Eye (tissue), 1 donor: Measurements from ENCODE around the gene DNA2.
A peak's percentile ranks its signal among the peaks of the same experiment; 100 is the strongest.
"Not testable (repeated sequence)": the region's sequence is repeated elsewhere in the genome, so short reads cannot be mapped to it uniquely, and the experiment has no call there.

Experiments used
- DNase-seq: peaks from one replicate; pipeline ENCODE4 v3.0.0-alpha.2; 2015

Gene DNA2, protein sequence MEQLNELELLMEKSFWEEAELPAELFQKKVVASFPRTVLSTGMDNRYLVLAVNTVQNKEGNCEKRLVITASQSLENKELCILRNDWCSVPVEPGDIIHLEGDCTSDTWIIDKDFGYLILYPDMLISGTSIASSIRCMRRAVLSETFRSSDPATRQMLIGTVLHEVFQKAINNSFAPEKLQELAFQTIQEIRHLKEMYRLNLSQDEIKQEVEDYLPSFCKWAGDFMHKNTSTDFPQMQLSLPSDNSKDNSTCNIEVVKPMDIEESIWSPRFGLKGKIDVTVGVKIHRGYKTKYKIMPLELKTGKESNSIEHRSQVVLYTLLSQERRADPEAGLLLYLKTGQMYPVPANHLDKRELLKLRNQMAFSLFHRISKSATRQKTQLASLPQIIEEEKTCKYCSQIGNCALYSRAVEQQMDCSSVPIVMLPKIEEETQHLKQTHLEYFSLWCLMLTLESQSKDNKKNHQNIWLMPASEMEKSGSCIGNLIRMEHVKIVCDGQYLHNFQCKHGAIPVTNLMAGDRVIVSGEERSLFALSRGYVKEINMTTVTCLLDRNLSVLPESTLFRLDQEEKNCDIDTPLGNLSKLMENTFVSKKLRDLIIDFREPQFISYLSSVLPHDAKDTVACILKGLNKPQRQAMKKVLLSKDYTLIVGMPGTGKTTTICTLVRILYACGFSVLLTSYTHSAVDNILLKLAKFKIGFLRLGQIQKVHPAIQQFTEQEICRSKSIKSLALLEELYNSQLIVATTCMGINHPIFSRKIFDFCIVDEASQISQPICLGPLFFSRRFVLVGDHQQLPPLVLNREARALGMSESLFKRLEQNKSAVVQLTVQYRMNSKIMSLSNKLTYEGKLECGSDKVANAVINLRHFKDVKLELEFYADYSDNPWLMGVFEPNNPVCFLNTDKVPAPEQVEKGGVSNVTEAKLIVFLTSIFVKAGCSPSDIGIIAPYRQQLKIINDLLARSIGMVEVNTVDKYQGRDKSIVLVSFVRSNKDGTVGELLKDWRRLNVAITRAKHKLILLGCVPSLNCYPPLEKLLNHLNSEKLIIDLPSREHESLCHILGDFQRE

GRCh38 chr10:68471586-68472408 is at the start of gene DNA2:
Gene DNA2, minus strand, starts transcription at chr10:68471973. Its CDS starts 109 bp downstream, at chr10:68471864.
- peak; percentile 92 for DNase-seq

- DNase-seq = not testable (repeated sequence)
Observed at GRCh38 chr10:68518609-68519008, 46.8 kb upstream of the DNA2 start.

DNA sequence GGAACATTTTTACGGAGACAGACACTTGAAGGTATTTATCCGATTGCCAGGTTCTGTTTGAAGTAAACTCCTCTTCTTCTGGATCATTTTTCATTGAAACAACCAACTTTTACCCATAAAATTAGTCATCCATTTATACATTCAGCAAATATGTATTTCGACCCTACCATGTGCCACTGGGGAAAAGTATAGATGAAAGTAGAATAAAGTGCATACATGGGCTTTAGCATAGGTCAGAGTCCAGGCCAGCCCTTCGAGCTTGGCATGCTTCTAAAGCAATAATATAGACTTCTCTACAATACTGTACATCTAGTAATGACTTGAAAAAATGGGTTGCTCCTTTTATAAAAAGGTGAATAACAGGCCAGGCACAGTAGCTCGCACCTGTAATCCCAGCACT is 45.4 kb upstream of the DNA2 start:
- no peak for DNase-seq

GRCh38 chr10:68516766-68517165 is 45.0 kb upstream of the DNA2 start:
- DNase-seq = no peak

DNA sequence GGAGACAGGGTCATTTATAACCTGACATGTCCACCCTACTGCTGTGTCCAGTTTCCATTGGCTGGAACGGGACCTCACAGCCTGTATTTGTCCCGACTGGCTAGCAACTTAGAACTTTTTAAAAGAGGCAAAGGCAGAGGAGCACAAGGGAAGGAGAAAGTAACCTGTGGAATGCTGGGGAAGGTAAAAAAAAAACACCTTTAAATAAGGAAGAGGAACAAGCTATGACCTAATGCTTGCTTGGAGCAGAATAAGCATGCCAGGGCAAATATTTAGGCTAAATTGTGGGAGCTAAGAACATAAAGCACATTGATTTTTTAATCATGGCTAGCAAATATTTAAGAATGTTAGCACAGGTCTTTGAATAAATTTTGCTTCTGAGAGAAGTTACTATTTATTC is 44.4 kb upstream of the DNA2 start:
- DNase-seq = not testable (repeated sequence)

GRCh38 chr10:68508090-68508489 is 36.3 kb upstream of the DNA2 start:
- no peak for DNase-seq

DNA sequence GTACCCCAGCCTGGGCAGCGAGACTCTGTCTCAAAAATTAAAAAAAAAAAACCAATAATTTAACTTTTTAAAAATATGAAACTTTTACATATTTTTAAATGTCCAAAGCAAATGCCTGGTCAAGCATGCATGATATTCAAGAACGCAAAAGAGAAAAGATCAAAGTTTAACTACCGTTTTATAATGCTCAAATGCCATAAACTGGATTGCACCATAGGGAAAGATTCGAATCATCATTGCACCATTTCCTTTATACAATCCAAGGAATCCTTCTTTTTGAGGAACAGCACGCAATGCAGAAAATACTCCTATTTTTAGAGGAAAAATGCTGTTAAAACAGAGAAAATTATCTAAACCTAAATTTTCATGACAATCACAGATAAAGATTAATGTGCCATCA is 34.6 kb upstream of the DNA2 start:
- no peak for DNase-seq

GRCh38 chr10:68502846-68503245 is 31.1 kb upstream of the DNA2 start:
- no peak for DNase-seq

- peak; percentile 11 for DNase-seq
Observed at GRCh38 chr10:68501691-68502090, 29.9 kb upstream of the DNA2 start.

DNA sequence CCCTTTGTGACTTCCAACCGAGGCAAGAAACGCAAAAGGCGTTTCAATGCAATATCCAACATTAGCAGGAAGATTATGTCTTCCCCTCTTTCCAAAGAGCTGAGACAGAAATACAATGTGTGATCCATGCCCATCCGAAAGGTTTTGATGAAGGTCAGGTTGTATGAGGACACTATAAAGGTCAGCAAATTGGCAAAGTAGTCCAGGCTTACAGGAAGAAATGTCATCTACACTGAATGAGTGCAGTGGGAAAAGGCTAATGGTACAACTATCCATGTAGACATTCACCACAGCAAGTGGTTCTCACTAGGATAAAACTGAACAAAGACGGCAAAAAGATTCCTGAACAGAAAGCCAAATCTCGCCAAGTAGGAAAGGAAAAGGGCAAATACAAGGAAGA is 27.8 kb upstream of the DNA2 start:
- no peak for DNase-seq

DNA sequence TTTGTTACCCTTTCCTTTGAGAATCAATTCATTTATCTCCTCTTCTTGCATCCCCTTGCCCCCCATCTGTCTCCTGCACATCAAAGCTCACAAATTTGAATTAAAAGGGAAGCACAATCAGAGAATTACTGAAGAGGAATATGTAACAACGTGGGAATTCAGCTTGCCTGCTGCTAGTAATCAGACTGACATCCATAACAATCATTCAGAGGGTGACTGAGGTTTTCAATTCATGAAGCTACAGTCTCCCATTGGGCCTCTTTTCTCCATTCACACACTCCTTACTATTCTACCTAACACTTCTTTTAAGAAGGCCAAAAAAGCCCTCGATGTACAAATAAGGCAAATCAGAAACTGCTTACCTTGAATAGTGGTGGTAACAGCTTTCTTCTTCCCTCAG is 24.3 kb upstream of the DNA2 start:
- DNase-seq = no peak

- no peak for DNase-seq
Observed at GRCh38 chr10:68492118-68492517, 20.3 kb upstream of the DNA2 start.

DNA sequence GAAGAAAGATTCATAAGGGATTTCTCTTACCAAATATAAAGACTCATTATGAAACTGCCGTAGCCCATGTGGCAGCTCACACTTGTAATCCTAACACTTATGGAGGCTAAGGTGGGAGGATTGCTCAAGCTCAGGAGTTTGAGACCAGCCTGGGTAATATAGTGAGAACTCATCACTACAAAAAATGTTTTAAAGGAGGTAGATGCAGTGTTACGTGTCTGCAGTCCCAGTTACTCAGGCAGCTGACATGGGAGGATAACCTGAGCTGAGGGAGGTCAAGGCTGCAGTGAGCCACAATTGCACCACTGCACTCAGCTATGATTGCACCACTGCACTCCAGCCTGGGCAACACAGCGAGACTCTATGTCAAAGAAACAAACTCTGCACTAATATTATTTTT is 18.1 kb upstream of the DNA2 start:
- DNase-seq = no peak

DNA sequence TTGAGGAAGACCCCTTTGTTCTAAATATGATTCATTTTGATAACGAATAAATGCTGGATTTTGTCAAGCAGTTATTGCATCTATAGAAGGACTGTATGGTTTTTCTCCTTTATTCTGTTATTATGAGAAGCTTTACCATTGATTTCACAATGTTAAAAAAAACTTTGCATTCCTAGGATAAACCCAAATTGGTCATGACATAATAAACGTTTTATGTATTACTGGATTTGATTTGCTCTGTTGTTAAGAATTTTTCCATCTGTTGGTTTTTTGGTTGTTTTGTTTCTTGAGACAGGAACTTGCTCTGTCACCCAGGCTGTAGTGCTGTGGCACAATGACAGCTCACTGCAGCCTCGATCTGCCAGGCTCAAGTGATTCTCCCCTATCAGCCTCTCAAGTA is 2.2 kb upstream of the DNA2 start:
- DNase-seq = no peak

- DNase-seq = no peak
Observed at GRCh38 chr10:68471063-68471585, 649 bp downstream of the DNA2 start.

DNA sequence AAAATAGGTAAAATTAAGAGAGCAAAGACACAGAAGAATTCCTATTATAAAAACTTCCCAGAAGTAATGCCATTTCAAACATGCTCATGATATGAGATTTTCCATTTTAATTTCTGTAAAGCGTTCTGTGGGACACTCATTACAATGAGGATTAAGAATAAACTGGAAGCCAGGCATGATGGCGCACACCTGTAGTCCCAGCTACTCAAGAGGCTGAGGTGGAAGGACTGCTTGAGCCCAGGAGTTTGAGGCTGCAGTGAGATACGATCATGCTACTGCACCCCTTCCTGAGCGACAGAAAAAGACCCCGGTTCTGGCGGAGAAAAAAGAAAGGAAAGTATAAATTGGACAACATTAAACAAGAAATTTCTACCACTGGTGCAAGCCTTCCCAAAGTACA is 1.5 kb downstream of the DNA2 start:
- DNase-seq = no peak

DNA sequence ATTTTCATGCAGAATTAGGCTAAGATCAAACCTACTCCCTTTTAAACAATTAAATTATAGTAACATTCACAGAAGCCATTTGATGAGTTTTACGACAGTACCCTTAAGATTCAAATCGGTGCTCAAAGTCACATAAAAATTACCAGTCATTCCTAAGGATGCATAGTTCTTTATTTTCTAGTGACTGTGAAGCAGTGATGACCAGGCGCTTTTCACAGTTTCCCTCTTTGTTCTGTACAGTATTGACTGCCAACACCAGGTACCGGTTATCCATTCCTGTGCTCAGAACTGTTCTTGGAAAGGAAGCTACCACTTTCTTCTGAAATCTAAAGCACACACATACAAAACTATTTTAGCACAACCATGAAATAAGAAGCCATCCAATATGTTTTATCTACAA is 1.9 kb downstream of the DNA2 start:
- DNase-seq = no peak

- not testable (repeated sequence) for DNase-seq
Observed at GRCh38 chr10:68464729-68465128, 7.0 kb downstream of the DNA2 start.

- no peak for DNase-seq
Observed at GRCh38 chr10:68463365-68464093, 8.2 kb downstream of the DNA2 start.

DNA sequence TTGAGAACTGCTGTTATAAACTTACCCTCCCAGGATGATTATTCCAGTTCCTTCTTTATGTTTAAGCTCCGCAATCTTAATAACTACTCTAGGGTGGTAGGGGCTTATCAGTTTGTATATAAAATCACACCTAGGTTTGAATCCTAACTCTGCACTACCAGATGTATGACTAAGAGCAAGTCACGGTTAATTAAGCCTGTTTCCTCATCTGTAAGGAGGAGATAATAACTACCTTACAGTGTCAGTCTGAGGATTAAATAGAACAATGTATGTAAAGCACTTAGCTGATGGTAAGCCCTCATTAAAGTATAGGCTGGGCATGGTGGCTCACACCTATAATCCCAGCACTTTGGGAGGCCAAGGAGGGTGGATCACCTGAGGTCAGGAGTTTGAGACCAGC is 9.2 kb downstream of the DNA2 start:
- DNase-seq = no peak

DNA sequence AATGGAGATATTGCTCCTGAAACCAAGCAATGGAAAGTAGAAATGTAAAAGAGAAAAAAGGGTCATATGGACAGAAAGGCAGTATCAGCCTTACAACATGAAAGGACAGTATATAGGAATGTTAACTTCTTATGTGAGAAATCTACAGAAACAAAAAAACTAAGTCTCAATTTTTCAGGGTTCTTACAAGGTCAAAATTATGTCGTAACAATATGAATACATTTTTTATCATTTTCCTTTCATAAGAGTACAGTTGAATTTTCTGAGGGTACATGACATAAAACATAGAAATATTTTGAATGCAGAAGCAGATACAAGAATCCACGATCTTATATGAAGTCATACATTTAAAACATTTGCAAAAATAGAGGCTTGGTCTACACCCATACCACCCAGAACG is 10.7 kb downstream of the DNA2 start:
- no peak for DNase-seq

DNA sequence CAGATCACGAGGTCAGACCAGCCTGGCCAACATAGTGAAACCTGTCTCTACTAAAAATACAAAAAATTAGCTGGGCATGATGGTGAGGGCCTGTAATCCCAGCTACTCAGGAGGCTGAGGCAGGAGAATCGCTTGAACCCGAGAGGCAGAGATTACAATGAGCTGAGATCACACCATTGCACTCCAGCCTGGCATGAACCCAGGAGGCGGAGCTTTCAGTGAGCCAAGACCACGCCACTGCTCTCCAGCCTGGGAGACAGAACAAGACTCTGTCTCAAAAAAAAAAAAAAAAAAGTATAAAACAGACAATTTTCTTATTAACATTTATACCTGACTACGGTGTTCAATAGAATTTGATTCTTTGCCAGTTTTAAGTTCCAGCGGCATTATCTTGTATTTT is 22.1 kb downstream of the DNA2 start:
- not testable (repeated sequence) for DNase-seq
